Measurements from ENCODE around the gene CD300LB. TPM values are rescaled to one million over a fixed set of nuclear protein-coding genes. Genes with fewer than 3 reads are reported as not detected.
"Not testable (repeated sequence)": the region's sequence is repeated elsewhere in the genome, so short reads cannot be mapped to it uniquely, and the experiment has no call there.

CD300LB gene
- total RNA-seq, 1 experiment from 2014 or later, result not detected

DNA sequence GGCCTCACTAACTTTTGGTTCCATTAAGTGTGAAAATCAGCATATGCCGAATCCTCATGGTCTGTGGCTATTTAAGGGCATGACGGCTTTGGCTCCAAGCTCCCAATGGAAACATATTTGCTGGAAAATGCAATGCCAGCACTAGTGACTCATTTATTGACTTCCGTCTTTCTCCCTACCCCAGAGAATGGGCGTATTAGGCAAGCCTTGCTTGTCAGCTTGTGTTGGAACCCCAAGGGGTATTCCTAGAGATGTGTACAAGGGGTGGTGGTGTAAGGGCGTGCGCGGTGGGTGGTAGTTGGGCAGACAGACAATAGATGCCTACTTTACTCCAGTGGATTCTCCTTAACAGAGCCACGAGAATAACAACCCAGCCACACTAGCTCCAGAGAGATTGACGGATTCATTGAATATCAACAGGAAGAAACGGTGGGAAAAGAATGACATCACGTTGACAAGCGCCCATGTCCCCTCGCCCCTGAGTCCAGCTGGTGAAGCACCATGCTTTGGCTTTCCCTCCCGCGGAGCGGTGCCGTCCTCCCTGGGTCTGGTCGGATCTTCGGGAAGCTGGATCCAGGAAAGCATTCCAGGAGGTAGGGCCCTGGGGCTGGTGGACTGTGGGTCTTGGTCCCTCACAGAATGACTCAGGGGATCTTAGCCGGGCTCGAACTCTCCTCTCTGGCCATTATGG lies 10.3 kb downstream of the CD300LB start:
- Histone ChIP-seq H3K4me3 (ENCODE audit: low read depth, low read length, poor library complexity, severe bottlenecking) (no peak overlapping the region), H3K27ac (ENCODE audit: low read depth, low read length, poor library complexity, severe bottlenecking) (no peak overlapping the region), H3K4me1 (ENCODE audit: insufficient read depth, low read length, poor library complexity, severe bottlenecking) (no peaks in the 10 kb centered on the region), H3K27me3 (replicated peaks; ENCODE audit: insufficient read depth, low read depth, low read length, poor library complexity) (peaks cover 42% of the 10 kb centered on the region), H3K36me3 (ENCODE audit: insufficient read depth, low read length, poor library complexity, severe bottlenecking) (no peaks in the 10 kb centered on the region), H3K9me3 (ENCODE audit: low read depth, low read length, poor library complexity, severe bottlenecking) (no peaks in the 10 kb centered on the region)
- ChIA-PET CTCF (no interaction called here), POLR2A (ENCODE audit: low non-redundant PET) (no interaction called here)
- DNase-seq (ENCODE audit: low spot score), result no peak
- no peak for TF ChIP-seq EZH2 (IDR thresholded peaks at IDR 0.05; ENCODE audit: borderline replicate concordance, low read depth, low read length, poor library complexity, severe bottlenecking)
- TF ChIP-seq, protein P1, sequence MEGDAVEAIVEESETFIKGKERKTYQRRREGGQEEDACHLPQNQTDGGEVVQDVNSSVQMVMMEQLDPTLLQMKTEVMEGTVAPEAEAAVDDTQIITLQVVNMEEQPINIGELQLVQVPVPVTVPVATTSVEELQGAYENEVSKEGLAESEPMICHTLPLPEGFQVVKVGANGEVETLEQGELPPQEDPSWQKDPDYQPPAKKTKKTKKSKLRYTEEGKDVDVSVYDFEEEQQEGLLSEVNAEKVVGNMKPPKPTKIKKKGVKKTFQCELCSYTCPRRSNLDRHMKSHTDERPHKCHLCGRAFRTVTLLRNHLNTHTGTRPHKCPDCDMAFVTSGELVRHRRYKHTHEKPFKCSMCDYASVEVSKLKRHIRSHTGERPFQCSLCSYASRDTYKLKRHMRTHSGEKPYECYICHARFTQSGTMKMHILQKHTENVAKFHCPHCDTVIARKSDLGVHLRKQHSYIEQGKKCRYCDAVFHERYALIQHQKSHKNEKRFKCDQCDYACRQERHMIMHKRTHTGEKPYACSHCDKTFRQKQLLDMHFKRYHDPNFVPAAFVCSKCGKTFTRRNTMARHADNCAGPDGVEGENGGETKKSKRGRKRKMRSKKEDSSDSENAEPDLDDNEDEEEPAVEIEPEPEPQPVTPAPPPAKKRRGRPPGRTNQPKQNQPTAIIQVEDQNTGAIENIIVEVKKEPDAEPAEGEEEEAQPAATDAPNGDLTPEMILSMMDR (conservative IDR thresholded peaks at IDR 0.05; ENCODE audit: low read depth, low read length), result no peak
- BruUV-seq (replicated peaks), result no TSS peak
- intact Hi-C loops (cut with micrococcal nuclease; ENCODE audit: unreplicated experiment), result no loop called here

DNA sequence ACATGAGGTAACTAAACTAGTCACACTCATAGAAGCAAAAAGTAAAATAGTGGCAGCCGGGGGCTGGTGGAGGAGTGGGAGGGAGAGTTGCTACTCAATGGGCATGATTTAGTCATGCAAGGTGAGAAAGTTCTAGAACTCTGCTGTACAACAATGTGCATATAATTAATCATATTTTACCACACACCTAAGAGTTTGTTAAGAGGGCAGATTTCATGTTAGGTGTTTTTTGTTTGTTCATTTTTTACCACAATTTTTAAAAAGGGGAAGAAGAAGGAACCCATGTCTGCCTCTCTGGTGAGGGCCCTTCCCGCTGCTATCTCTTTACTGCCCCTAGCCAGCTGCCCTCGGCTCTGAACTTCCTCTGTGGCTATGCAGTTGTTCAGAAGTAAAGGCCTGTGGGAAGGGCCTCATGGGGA lies 11.2 kb downstream of the CD300LB start:
- intact Hi-C loops (cut with micrococcal nuclease; ENCODE audit: unreplicated experiment), result no loop called here
- H3K4me3 ChIP-seq (ENCODE audit: low read depth, low read length, poor library complexity, severe bottlenecking), result no peak overlapping the region
- H3K27ac ChIP-seq (ENCODE audit: low read depth, low read length, poor library complexity, severe bottlenecking), result no peak overlapping the region
- no peaks in the 10 kb centered on the region for H3K36me3 ChIP-seq (ENCODE audit: insufficient read depth, low read length, poor library complexity, severe bottlenecking)
- H3K27me3 ChIP-seq (replicated peaks; ENCODE audit: insufficient read depth, low read depth, low read length, poor library complexity), result peaks cover 42% of the 10 kb centered on the region
- POLR2A ChIA-PET (ENCODE audit: low non-redundant PET), result no interaction called here
- no TSS peak for BruUV-seq (replicated peaks)
- no peak for TF ChIP-seq EZH2 (IDR thresholded peaks at IDR 0.05; ENCODE audit: borderline replicate concordance, low read depth, low read length, poor library complexity, severe bottlenecking)
- TF ChIP-seq, protein P1 (conservative IDR thresholded peaks at IDR 0.05; ENCODE audit: low read depth, low read length), result no peak
- H3K9me3 ChIP-seq (ENCODE audit: low read depth, low read length, poor library complexity, severe bottlenecking), result no peaks in the 10 kb centered on the region
- CTCF ChIA-PET, result interaction anchor here (0.6 kb wide), 1 partner anchor 25 kb away, joined by 3 read pairs; no protein-coding TSS in a partner anchor
- DNase-seq (ENCODE audit: low spot score), result no peak
- no peaks in the 10 kb centered on the region for H3K4me1 ChIP-seq (ENCODE audit: insufficient read depth, low read length, poor library complexity, severe bottlenecking)

DNA sequence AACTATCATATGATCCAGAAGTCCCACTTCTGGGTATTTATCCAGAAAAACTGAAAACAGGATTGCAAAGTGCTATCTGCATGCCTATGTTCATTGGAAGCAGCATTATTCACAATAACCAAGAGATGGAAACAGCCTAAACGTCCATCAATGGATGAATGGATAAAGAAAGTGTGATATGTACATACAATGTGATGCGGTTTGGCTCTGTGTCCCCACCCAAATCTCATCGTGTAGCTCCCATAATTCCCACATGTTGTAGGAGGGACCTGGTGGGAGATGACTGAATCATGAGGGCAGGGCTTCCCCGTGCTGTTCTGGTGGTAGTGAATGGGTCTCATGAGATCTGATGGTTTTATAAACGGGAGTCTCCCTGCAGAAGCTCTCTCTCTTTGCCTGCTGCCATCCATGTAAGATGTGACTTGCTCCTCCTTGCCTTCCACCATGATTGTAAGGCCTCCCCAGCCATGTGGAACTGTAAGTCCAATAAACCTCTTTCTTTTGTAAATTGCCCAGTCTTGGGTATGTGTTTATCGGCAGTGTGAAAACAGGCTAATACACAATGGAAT lies 12.8 kb downstream of the CD300LB start:
- H3K27ac ChIP-seq (ENCODE audit: low read depth, low read length, poor library complexity, severe bottlenecking); intact Hi-C loops (cut with micrococcal nuclease; ENCODE audit: unreplicated experiment); DNase-seq (ENCODE audit: low spot score); H3K9me3 ChIP-seq (ENCODE audit: low read depth, low read length, poor library complexity, severe bottlenecking); POLR2A ChIA-PET (ENCODE audit: low non-redundant PET); H3K4me3 ChIP-seq (ENCODE audit: low read depth, low read length, poor library complexity, severe bottlenecking); H3K4me1 ChIP-seq (ENCODE audit: insufficient read depth, low read length, poor library complexity, severe bottlenecking); BruUV-seq (replicated peaks); H3K36me3 ChIP-seq (ENCODE audit: insufficient read depth, low read length, poor library complexity, severe bottlenecking); CTCF ChIA-PET: not testable (repeated sequence)
- H3K27me3 ChIP-seq (replicated peaks; ENCODE audit: insufficient read depth, low read depth, low read length, poor library complexity), result peaks cover 30% of the 10 kb centered on the region

Measured in A673 (cell line).